GM12874 (cell line): Measurements from ENCODE around the gene TMEM229B.

Experiments used
- CTCF ChIP-seq: IDR thresholded peaks from 2 replicates; pipeline ENCODE4 v1.5.1; 2011; ENCODE audit warnings: low read depth, mild to moderate bottlenecking, control low read depth, low read length, moderate library complexity; ENCODE audit not compliant: insufficient read depth

The TMEM229B gene

GRCh38 chr14:67487937-67488893 lies at the start of gene TMEM229B:
Gene TMEM229B (minus strand): TSS chr14:67488721. CDS start chr14:67473923, 14,798 bp downstream.
- TF ChIP-seq CTCF, result no peak

- TF ChIP-seq CTCF, result no peak
Observed at GRCh38 chr14:67537736-67538135, 49.2 kb upstream of the TMEM229B start.

DNA sequence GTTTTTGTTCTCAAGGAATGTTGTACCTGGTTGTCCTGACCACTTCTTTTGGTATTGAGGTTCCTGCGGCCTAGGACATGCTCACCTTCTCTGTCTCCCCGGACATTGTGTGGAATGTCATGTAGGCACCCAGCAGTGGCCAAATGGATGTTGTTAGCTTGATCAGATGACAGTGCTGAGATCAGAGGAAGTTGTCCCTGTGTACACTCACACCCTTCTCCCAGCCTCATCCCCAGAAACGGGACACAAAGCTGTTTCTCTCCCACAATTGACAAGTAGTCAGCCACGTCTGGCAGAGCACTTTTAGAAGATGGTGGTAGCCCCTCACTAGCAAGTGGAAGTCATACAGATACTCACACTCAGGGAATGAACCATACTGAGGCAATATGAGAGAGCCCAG lies 47.6 kb upstream of the TMEM229B start:
- no peak for TF ChIP-seq CTCF

DNA sequence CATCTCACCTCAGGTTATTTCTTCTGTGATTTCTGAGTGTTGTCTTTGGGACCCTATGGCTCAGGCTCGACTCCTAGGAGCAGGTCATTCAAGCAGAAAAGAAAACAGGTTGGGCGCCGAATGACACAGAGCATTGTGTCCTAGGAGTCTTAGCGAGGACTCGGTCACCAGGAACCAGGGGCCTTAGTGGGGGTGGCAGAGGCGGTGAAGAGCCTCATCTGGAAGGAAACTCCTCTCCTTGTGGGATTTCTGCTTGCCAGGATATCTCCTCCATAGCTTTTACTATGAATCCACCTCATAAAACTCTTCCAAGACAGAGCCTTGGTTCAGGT lies 45.2 kb upstream of the TMEM229B start:
- no peak for TF ChIP-seq CTCF

GRCh38 chr14:67532998-67533753 lies 44.7 kb upstream of the TMEM229B start, which contains the start of gene PLEKHH1:
Gene PLEKHH1 (plus strand): TSS chr14:67533290. CDS start chr14:67541868, 8,578 bp downstream.
- TF ChIP-seq CTCF, result no peak

DNA sequence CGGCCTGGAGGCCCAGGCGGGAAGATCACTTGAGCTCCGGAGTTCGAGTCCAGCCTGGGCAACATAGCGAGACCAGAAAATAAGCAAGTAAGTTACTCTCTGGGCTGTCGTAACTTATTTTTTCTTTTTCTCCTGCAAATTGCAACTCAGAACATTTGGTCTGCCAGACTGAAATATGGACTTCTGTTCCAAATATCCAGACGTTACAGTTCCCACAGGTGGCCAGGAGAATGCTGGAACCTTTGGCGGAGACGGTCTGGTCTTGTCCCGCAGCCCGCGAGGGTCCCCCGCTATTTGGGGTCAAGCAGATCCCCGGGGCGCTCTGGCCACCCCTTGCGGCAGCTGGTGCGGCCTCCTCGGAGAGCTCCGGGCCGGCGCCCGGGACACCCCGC lies 44.1 kb upstream of the TMEM229B start:
- TF ChIP-seq CTCF, result no peak
